Activated CD4-positive, alpha-beta T cell treated with anti-CD3 and anti-CD28 coated beads for 36 hours (primary cell): Measurements from ENCODE around the gene ZBTB46. TPM values are rescaled to one million over a fixed set of nuclear protein-coding genes. Genes with fewer than 3 reads are reported as not detected.

Experiments
- ATAC-seq: fragments of 200-7000 bp; cut with Tn5 transposase; one replicate; pipeline ENCODE4 v1.10.0; 2021; ENCODE audit warnings: mild to moderate bottlenecking, moderate library complexity
- CTCF ChIA-PET: fragments of 350-600 bp; sonication (Branson Sonifier 250); formaldehyde crosslinking; loops from one replicate; lab custom pipeline; 2021; ENCODE audit warnings: antibody characterized with exemption; lab: Charles Lee
- POLR2A ChIA-PET: fragments of 350-600 bp; sonication (Branson Sonifier 250); formaldehyde crosslinking; loops from one replicate; lab custom pipeline; 2021; ENCODE audit warnings: antibody characterized with exemption, inconsistent platforms; lab: Charles Lee
- DNase-seq: peaks from one replicate; pipeline ENCODE4 v3.0.0-alpha.2; 2020
- H3K27ac Mint-ChIP-seq: one replicate; pipeline ENCODE4 v1.8.0; 2021; ENCODE audit warnings: mixed read lengths
- H3K27me3 Mint-ChIP-seq: one replicate; pipeline ENCODE4 v1.8.0; 2021; ENCODE audit warnings: mixed read lengths
- H3K36me3 Mint-ChIP-seq: one replicate; pipeline ENCODE4 v1.8.0; 2021; ENCODE audit warnings: low read depth, mixed read lengths
- H3K4me1 Mint-ChIP-seq: one replicate; pipeline ENCODE4 v1.8.0; 2021; ENCODE audit warnings: mixed read lengths
- H3K4me3 Mint-ChIP-seq: one replicate; pipeline ENCODE4 v1.8.0; 2021; ENCODE audit warnings: mild to moderate bottlenecking, moderate library complexity, mixed read lengths
- H3K9me3 Mint-ChIP-seq: one replicate; pipeline ENCODE4 v1.8.0; 2021; ENCODE audit warnings: low read depth, mixed read lengths
- intact Hi-C, 2 experiments: fragments of 100-400 bp; cut with DNase I in 1 of 2; cut with micrococcal nuclease in 1 of 2; formaldehyde crosslinking; loops; one replicate each; pipeline versions ENCODE4 v1.14.2 to v1.15.1; 2022 to 2024; cut with DNase I, micrococcal nuclease
- total RNA-seq, 2 experiments: library from RNA; stranded (reverse); gene quantifications; one replicate each; pipeline ENCODE4 v1.2.3, GENCODE V29; 2021

ZBTB46 gene
- total RNA-seq, 2 experiments from 2014 or later = 0.88 to 1.3 TPM

DNA sequence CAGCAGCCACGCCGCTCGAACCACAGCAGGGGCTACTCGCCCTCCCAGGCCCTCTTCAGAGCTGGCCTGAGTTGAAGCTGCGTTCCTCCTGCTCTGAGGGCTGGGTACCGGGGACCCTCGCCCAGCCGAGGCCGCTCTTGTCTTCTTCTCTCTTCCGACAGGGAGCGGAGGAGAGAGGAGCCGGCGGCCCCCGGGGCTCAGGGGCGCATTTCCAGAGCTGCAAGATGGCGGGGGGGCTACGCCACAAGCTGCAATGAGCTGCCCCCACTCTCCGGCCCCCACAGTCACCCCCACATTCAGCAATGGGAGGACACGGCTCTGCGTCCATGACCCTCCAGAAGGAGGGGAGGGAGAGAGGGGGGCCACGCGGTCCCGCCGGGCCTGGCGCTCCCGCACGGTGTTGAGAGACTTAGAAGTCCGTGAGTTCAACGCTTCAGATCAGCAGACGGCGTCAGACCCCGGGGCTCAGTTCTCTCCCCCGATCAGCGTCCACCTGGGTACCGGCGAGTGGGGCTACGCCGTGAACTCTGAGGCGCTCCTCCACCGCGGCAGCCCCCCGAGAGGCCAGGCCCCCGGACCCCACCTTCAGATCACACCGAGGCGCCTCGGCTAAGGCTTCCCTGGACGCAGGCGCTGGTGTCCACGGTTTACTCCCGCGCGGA lies 59.9 kb downstream of the ZBTB46 start:
- ATAC-seq = no peak
- no peaks in the 10 kb centered on the region for H3K27me3 Mint-ChIP-seq
- ChIA-PET CTCF (no interaction called here), POLR2A (no interaction called here)
- no peaks in the 10 kb centered on the region for H3K9me3 Mint-ChIP-seq
- no peak overlapping the region for H3K27ac Mint-ChIP-seq
- H3K36me3 Mint-ChIP-seq = no peaks in the 10 kb centered on the region
- no peak for DNase-seq
- peaks cover 6% of the 10 kb centered on the region for H3K4me1 Mint-ChIP-seq
- H3K4me3 Mint-ChIP-seq = no peak overlapping the region
- intact Hi-C loops = no loop called here

- no peak for DNase-seq
- Mint-ChIP-seq H3K4me1 (peaks cover 6% of the 10 kb centered on the region), H3K36me3 (no peaks in the 10 kb centered on the region), H3K27ac (no peak overlapping the region), H3K9me3 (no peaks in the 10 kb centered on the region), H3K4me3 (no peak overlapping the region), H3K27me3 (no peaks in the 10 kb centered on the region)
- CTCF ChIA-PET = interaction anchor here (0.7 to 1.2 kb wide), 4 partner anchors 14 to 25 kb away, joined by 3 to 4 read pairs (median 4); no protein-coding TSS in a partner anchor
- POLR2A ChIA-PET = no interaction called here
- intact Hi-C loops = no loop called here
- no peak for ATAC-seq
Measured at GRCh38 chr20:63769891-63770474, 61.1 kb downstream of the ZBTB46 start.

DNA sequence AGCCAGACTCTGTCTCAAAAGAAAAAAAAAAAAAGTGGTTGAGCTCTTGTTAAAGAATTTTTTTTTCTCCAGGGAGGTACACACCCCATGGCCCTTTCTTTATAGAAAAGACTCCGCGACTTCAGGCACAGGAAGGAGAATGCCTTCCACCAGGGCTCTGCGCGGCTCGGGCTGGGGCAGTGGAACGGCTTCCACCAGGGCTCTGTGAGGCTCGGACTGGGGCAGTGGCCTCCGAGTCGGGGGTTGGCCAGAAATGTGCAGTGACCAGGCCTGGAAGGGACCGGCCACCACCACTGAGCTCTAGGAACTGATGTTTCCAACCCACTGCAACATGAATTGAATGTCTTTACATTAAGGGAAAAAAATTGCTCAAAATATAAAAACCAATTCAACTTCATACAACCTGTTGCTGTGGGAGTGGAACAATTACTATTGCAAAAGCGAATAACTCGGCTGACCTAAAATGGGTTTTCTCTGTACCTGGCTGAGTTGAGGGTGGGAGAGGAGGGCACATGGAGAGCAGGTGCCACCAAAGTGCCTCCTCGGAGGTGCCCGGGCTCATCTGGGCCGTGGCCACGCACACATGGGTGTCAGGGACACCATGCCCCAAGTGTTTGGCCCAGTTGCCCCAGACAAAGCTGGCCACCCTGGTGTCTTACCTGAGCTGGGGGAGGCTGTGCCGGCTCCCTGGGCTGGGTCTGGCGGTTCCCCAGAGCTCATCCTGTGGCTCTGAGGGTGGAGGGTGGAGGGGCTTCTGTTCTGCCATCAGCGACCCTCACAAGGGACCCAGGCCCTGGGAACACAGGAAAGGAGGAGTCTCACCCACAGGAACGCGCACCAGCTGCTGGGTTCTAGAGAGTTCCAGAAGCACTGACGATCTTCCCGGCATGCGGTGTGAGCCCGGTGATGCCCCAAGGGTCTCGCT lies 62.2 kb downstream of the ZBTB46 start:
- DNase-seq (no peak), ATAC-seq (no peak)
- Mint-ChIP-seq H3K36me3 (no peaks in the 10 kb centered on the region), H3K4me1 (no peaks in the 10 kb centered on the region), H3K4me3 (no peak overlapping the region), H3K9me3 (no peaks in the 10 kb centered on the region), H3K27me3 (no peaks in the 10 kb centered on the region), H3K27ac (no peak overlapping the region)
- POLR2A ChIA-PET = no interaction called here
- CTCF ChIA-PET = interaction anchor here (0.7 to 1.2 kb wide), 5 partner anchors 15 to 90 kb away, joined by 3 to 4 read pairs (median 4); no protein-coding TSS in a partner anchor
- intact Hi-C loops = no loop called here

DNA sequence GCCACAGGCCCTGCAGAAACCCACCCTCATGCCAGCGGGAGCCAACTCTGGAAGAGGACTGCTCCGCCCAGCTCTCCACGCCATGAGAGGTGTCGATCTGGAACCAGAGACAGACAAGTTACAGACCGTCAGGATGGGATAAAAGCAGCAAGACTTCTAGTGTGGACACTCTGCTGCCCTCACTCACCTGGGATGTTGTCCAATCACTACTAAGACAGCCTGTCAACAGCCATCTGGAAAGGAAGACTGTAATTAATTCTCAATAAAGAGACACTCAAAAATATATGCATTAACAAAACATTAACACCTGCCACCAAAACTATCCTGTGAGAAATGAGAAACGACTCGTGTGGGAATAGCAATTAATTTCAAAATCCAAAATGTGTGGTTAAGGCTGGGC lies 63.2 kb downstream of the ZBTB46 start:
- intact Hi-C loops = no loop called here
- ATAC-seq (no peak), DNase-seq (no peak)
- ChIA-PET POLR2A (no interaction called here), CTCF (interaction anchor here (0.7 to 1.3 kb wide), 2 partner anchors 18 to 91 kb away, joined by 4 read pairs; no protein-coding TSS in a partner anchor)
- no peak overlapping the region for H3K4me3 Mint-ChIP-seq
- H3K9me3 Mint-ChIP-seq = no peaks in the 10 kb centered on the region
- H3K36me3 Mint-ChIP-seq = no peaks in the 10 kb centered on the region
- no peaks in the 10 kb centered on the region for H3K27me3 Mint-ChIP-seq
- H3K27ac Mint-ChIP-seq = no peak overlapping the region
- no peaks in the 10 kb centered on the region for H3K4me1 Mint-ChIP-seq

DNA sequence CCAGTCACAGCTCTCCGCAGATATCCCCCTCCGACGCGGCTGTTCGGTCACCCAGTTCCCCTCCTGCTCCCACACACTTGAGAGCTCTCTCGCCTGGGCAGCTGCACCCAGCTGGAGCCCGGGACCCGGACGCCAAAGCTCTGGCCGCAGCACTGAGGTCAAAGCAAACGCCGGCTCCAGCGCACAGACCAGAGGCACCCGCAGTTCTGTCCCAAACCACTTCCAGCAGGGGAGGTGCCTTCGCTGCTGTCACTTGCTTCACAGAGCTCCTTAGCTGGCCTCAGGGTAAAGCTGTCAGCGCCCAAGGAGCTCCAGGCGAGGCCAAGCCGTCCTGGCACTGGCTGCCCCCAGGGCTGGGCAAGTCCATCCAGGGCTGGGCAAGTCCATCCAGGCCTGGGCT lies 63.6 kb downstream of the ZBTB46 start:
- no peak overlapping the region for H3K4me3 Mint-ChIP-seq
- ChIA-PET CTCF (interaction anchor here (0.6 to 1.3 kb wide), 2 partner anchors 19 to 383 kb away, joined by 3 to 4 read pairs; no protein-coding TSS in a partner anchor), POLR2A (no interaction called here)
- H3K27me3 Mint-ChIP-seq = no peaks in the 10 kb centered on the region
- intact Hi-C loops = no loop called here
- H3K27ac Mint-ChIP-seq = no peak overlapping the region
- no peaks in the 10 kb centered on the region for H3K36me3 Mint-ChIP-seq
- no peaks in the 10 kb centered on the region for H3K4me1 Mint-ChIP-seq
- ATAC-seq (no peak), DNase-seq (no peak)
- H3K9me3 Mint-ChIP-seq = no peaks in the 10 kb centered on the region

DNA sequence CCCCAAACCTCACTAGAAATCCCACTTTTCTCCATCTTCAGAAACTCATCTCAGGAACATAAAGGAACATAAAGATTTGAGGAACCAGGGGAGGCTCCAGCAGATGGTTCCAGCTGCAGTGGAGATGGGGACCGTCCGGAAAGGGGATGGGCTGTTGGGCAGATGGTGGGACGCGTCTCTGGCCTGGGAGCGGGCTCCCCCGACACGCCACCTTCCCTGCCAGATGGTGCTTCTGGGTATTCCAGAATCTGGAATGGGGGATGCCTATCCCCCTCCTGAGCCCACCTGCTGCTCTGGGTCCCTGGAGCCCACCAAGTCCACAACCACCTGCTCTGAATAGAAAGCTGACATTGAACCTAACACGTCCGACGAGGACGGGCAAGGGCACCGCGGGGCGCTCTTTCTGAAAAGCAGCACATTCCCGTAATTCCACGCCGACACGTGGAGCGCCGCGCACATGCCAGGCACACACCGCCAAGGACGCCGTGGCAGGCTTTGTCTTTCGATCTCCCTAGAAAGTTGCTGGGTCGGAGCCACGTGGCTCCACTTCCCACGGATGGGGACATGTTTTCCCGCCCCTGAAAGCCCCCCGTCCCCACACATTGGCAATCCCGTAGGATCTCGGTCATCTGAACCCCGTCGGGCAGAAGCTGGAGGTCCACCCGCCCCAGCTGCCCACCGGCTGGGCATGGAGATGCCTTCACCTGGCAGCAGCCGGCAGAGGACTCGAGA lies 64.2 kb downstream of the ZBTB46 start:
- no peak for DNase-seq
- POLR2A ChIA-PET = interaction anchor here (0.6 kb wide), 1 partner anchor 43 kb away, joined by 3 read pairs; no protein-coding TSS in a partner anchor
- CTCF ChIA-PET = interaction anchor here (0.6 to 1.3 kb wide), 2 partner anchors 19 to 384 kb away, joined by 3 to 4 read pairs; no protein-coding TSS in a partner anchor
- Mint-ChIP-seq H3K9me3 (no peaks in the 10 kb centered on the region), H3K27ac (no peak overlapping the region), H3K36me3 (no peaks in the 10 kb centered on the region), H3K27me3 (no peaks in the 10 kb centered on the region), H3K4me1 (no peaks in the 10 kb centered on the region), H3K4me3 (no peak overlapping the region)
- intact Hi-C loops = no loop called here
- no peak for ATAC-seq

DNA sequence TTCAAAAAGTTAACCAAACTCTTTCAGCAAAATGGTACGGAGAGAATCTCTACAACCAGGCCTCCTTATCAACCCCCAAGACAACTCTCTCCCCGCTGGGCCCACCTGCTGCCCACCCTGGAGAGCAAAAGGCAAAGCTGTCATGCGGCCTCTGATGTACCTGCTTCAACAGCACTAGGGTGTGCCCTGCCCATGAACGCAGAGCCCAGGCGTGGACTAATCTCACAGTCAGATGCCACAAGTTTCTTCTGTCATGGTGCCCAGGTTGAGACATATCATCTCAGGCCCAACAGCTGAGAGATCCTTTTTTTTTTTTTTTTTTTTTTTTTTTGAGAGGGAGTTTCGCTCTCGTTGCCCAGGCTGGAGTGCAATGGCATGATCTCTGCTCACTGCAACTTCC lies 65.2 kb downstream of the ZBTB46 start:
- Mint-ChIP-seq H3K27me3 (no peaks in the 10 kb centered on the region), H3K36me3 (no peaks in the 10 kb centered on the region), H3K4me3 (no peak overlapping the region), H3K9me3 (no peaks in the 10 kb centered on the region), H3K27ac (no peak overlapping the region), H3K4me1 (no peaks in the 10 kb centered on the region)
- intact Hi-C loops = no loop called here
- ChIA-PET POLR2A (no interaction called here), CTCF (interaction anchor here (0.6 to 1.1 kb wide), 2 partner anchors 151 to 211 kb away, joined by 3 to 5 read pairs; no protein-coding TSS in a partner anchor)
- DNase-seq (no peak), ATAC-seq (no peak)

- Mint-ChIP-seq H3K36me3 (no peaks in the 10 kb centered on the region), H3K27ac (no peak overlapping the region), H3K27me3 (no peaks in the 10 kb centered on the region), H3K4me3 (no peak overlapping the region), H3K4me1 (no peaks in the 10 kb centered on the region), H3K9me3 (no peaks in the 10 kb centered on the region)
- no peak for ATAC-seq
- ChIA-PET CTCF (interaction anchor here (0.6 to 1.1 kb wide), 2 partner anchors 152 to 212 kb away, joined by 3 to 5 read pairs; no protein-coding TSS in a partner anchor), POLR2A (no interaction called here)
- no peak for DNase-seq
- intact Hi-C loops = no loop called here
Measured at GRCh38 chr20:63765082-63765873, 65.8 kb downstream of the ZBTB46 start.

- no peaks in the 10 kb centered on the region for H3K36me3 Mint-ChIP-seq
- H3K27ac Mint-ChIP-seq = no peak overlapping the region
- H3K4me3 Mint-ChIP-seq = no peak overlapping the region
- no peak for DNase-seq
- H3K27me3 Mint-ChIP-seq = no peaks in the 10 kb centered on the region
- ChIA-PET CTCF (no interaction called here), POLR2A (no interaction called here)
- intact Hi-C loops = no loop called here
- H3K4me1 Mint-ChIP-seq = peaks cover 5% of the 10 kb centered on the region
- ATAC-seq = no peak
- H3K9me3 Mint-ChIP-seq = no peaks in the 10 kb centered on the region
Measured at GRCh38 chr20:63759377-63759901, 71.6 kb downstream of the ZBTB46 start.

- intact Hi-C loops = no loop called here
- no peak overlapping the region for H3K4me3 Mint-ChIP-seq
- no peaks in the 10 kb centered on the region for H3K27me3 Mint-ChIP-seq
- ChIA-PET POLR2A (no interaction called here), CTCF (no interaction called here)
- no peak overlapping the region for H3K27ac Mint-ChIP-seq
- H3K9me3 Mint-ChIP-seq = no peaks in the 10 kb centered on the region
- no peak for ATAC-seq
- DNase-seq = no peak
- no peaks in the 10 kb centered on the region for H3K36me3 Mint-ChIP-seq
- H3K4me1 Mint-ChIP-seq = peaks cover 5% of the 10 kb centered on the region
Measured at GRCh38 chr20:63758152-63758551, 72.9 kb downstream of the ZBTB46 start.
